BJ (cell line): ENCODE results near the gene OR2AE1. TPM values are rescaled to one million over a fixed set of nuclear protein-coding genes. Genes with fewer than 3 reads are reported as not detected.
"Not testable (repeated sequence)": the region's sequence is repeated elsewhere in the genome, so short reads cannot be mapped to it uniquely, and the experiment has no call there.

Experiments
- CTCF ChIA-PET: fragments of 350-600 bp; formaldehyde crosslinking; extraction: SDS; loops from one replicate; lab custom pipeline; 2021; ENCODE audit warnings: antibody characterized with exemption, inconsistent platforms; lab: Yijun Ruan, JAX
- POLR2A ChIA-PET: fragments of 300-600 bp; sonication (Branson Sonifier 250); formaldehyde crosslinking; extraction: SDS; loops from one replicate; lab custom pipeline; 2021; ENCODE audit warnings: antibody characterized with exemption; lab: Charles Lee
- DNase-seq: peaks from one replicate; pipeline ENCODE4 v3.0.0-alpha.2; 2011; ENCODE audit warnings: low read depth
- H3K27me3 ChIP-seq: 2 replicates; pipeline ENCODE4 v1.6.0; 2011; ENCODE audit warnings: low read length; ENCODE audit not compliant: control insufficient read depth, insufficient read depth
- H3K36me3 ChIP-seq: 2 replicates; pipeline ENCODE4 v1.5.1; 2011; ENCODE audit warnings: low read length; ENCODE audit not compliant: control insufficient read depth, insufficient read depth
- H3K4me3 ChIP-seq: 2 replicates; pipeline ENCODE4 v1.5.1; 2011; ENCODE audit warnings: low read depth, mild to moderate bottlenecking, control low read depth, low read length
- CTCF ChIP-seq: IDR thresholded peaks from 2 replicates; pipeline ENCODE4 v1.5.1; 2011; ENCODE audit warnings: low read depth, mild to moderate bottlenecking, control low read depth, inconsistent platforms, low read length, moderate library complexity; ENCODE audit not compliant: insufficient read depth
- polyA plus RNA-seq: library from polyadenylated mRNA; depleted of rRNA; stranded (reverse); fragments of >200 nt; gene quantifications from 2 replicates; pipeline ENCODE4 v1.2.3, GENCODE V29; 2011

OR2AE1 gene
- polyA plus RNA-seq, 1 experiment: not detected

GRCh38 chr7:99881370-99881769 lies 4.5 kb upstream of the OR2AE1 start:
- POLR2A ChIA-PET: no interaction called here
- Histone ChIP-seq H3K4me3 (no peak overlapping the region), H3K36me3 (no peaks in the 10 kb centered on the region), H3K27me3 (no peaks in the 10 kb centered on the region)
- CTCF ChIA-PET: no interaction called here
- no peak for TF ChIP-seq CTCF
- no peak for DNase-seq

DNA sequence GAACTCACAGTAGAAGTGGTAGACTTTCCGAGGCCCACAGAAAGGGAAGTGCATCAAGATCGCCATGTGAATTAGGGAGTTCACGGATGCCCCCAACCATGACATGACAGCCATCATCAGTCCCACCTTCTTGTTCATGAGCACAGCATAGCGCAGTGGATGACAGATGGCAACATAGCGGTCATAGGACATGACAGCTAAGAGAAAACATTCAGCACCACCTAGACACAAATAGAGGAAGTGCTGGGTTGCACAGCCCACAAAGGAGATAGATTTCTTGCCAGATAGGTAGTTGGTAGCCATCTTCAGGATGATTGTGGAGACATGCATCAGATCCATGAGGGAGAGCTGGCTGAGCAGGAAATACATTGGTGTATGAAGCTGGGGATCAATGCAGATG lies 342 bp downstream of the OR2AE1 start:
- Histone ChIP-seq H3K4me3 (no peak overlapping the region), H3K27me3 (no peaks in the 10 kb centered on the region), H3K36me3 (no peaks in the 10 kb centered on the region)
- CTCF ChIA-PET: interaction anchor here (0.6 kb wide), 1 partner anchor 117 kb away, joined by 3 read pairs; no protein-coding TSS in a partner anchor
- no peak for TF ChIP-seq CTCF
- no peak for DNase-seq
- POLR2A ChIA-PET: no interaction called here

- Histone ChIP-seq H3K4me3 (no peak overlapping the region), H3K27me3 (no peaks in the 10 kb centered on the region), H3K36me3 (no peaks in the 10 kb centered on the region)
- POLR2A ChIA-PET: no interaction called here
- CTCF ChIA-PET: no interaction called here
- TF ChIP-seq CTCF: no peak
- no peak for DNase-seq
Observed at GRCh38 chr7:99868246-99868645, 8.6 kb downstream of the OR2AE1 start.

GRCh38 chr7:99867477-99867876 lies 9.4 kb downstream of the OR2AE1 start:
- H3K36me3 ChIP-seq, H3K27me3 ChIP-seq, CTCF ChIA-PET, H3K4me3 ChIP-seq, DNase-seq, POLR2A ChIA-PET: not testable (repeated sequence)

DNA sequence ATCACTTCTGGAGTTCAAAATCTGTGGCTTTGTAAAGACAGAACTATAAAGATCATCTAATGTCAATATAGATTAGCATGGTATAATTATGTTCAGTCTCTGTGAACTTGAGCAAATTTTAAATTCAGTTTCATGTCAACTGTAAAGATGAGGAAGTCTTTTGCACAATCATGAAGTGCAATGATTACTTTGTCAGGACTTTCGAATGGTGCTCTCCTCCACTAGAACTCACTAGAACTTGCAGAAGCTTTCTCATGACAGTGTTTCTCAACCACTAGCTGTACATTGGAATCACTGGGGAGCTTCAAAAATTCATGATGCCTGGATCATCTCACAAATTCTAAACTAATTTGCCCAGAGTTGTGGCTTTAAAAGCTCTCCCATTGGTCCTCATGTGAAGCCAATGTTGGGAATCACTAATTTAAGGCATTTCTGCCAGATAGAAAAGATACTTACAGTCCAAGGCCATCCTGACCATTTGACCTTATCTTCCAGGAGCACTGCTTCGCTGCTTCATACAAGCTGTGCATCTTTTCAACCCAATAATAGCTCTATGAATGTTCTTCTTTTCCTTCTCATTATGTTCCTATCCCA lies 12.9 kb downstream of the OR2AE1 start:
- DNase-seq: no peak
- ChIA-PET POLR2A (no interaction called here), CTCF (no interaction called here)
- Histone ChIP-seq H3K4me3 (no peak overlapping the region), H3K36me3 (no peaks in the 10 kb centered on the region), H3K27me3 (0 out of 2 replicates have a peak, but pooled peaks cover 2% of the 10 kb centered on the region)
- no peak for TF ChIP-seq CTCF
